ENCODE measurements around the gene TPD52L2. TPM values are rescaled to one million over a fixed set of nuclear protein-coding genes. Genes with fewer than 3 reads are reported as not detected.

TPD52L2 gene
- polyA plus RNA-seq, 1 donor = 63.6 TPM

GRCh38 chr20:63828124-63828523, 36.9 kb upstream of the TPD52L2 start:
- WGBS (ENCODE audit: insufficient coverage, low lambda C conversion rate) = no CpG with 5 or more reads among the region's 8 CpGs
- Histone ChIP-seq H3K9me3 (ENCODE audit: control insufficient read depth, low read depth, low read length) (no peaks in the 10 kb centered on the region), H3K36me3 (ENCODE audit: control insufficient read depth, insufficient read depth, low read length) (no peaks in the 10 kb centered on the region), H3K27ac (ENCODE audit: low read length) (no peak overlapping the region), H3K27me3 (ENCODE audit: control insufficient read depth, insufficient read depth, low read length) (peaks cover 53% of the 10 kb centered on the region), H3K4me3 (ENCODE audit: low read length) (no peak overlapping the region), H3K4me1 (ENCODE audit: control insufficient read depth, insufficient read depth, low read length) (peaks cover 13% of the 10 kb centered on the region)
- DNase-seq = no peak

GRCh38 chr20:63828545-63828944, 36.5 kb upstream of the TPD52L2 start:
- WGBS (ENCODE audit: insufficient coverage, low lambda C conversion rate) = no CpG with 5 or more reads among the region's 14 CpGs
- Histone ChIP-seq H3K36me3 (ENCODE audit: control insufficient read depth, insufficient read depth, low read length) (no peaks in the 10 kb centered on the region), H3K27ac (ENCODE audit: low read length) (no peak overlapping the region), H3K27me3 (ENCODE audit: control insufficient read depth, insufficient read depth, low read length) (peaks cover 56% of the 10 kb centered on the region), H3K4me3 (ENCODE audit: low read length) (no peak overlapping the region), H3K4me1 (ENCODE audit: control insufficient read depth, insufficient read depth, low read length) (peaks cover 13% of the 10 kb centered on the region), H3K9me3 (ENCODE audit: control insufficient read depth, low read depth, low read length) (no peaks in the 10 kb centered on the region)
- DNase-seq = no peak

GRCh38 chr20:63828951-63829350, 36.1 kb upstream of the TPD52L2 start:
- Histone ChIP-seq H3K9me3 (ENCODE audit: control insufficient read depth, low read depth, low read length) (no peaks in the 10 kb centered on the region), H3K4me1 (ENCODE audit: control insufficient read depth, insufficient read depth, low read length) (peaks cover 16% of the 10 kb centered on the region), H3K4me3 (ENCODE audit: low read length) (no peak overlapping the region), H3K27ac (ENCODE audit: low read length) (no peak overlapping the region), H3K27me3 (ENCODE audit: control insufficient read depth, insufficient read depth, low read length) (peaks cover 59% of the 10 kb centered on the region), H3K36me3 (ENCODE audit: control insufficient read depth, insufficient read depth, low read length) (no peaks in the 10 kb centered on the region)
- DNase-seq = no peak
- no CpG with 5 or more reads among the region's 10 CpGs for WGBS (ENCODE audit: insufficient coverage, low lambda C conversion rate)

- H3K9me3 ChIP-seq (ENCODE audit: control insufficient read depth, low read depth, low read length) = no peaks in the 10 kb centered on the region
- H3K36me3 ChIP-seq (ENCODE audit: control insufficient read depth, insufficient read depth, low read length) = no peaks in the 10 kb centered on the region
- 20% methylated on average over 1 of the region's 10 CpGs for WGBS (ENCODE audit: insufficient coverage, low lambda C conversion rate)
- no peak for DNase-seq
- no peak overlapping the region for H3K27ac ChIP-seq (ENCODE audit: low read length)
- H3K27me3 ChIP-seq (ENCODE audit: control insufficient read depth, insufficient read depth, low read length) = peaks cover 64% of the 10 kb centered on the region
- H3K4me1 ChIP-seq (ENCODE audit: control insufficient read depth, insufficient read depth, low read length) = peaks cover 22% of the 10 kb centered on the region
- peak overlapping the region; percentile 43 for H3K4me3 ChIP-seq (ENCODE audit: low read length)
Measured at GRCh38 chr20:63829603-63829944, 35.5 kb upstream of the TPD52L2 start.

- H3K27me3 ChIP-seq (ENCODE audit: control insufficient read depth, insufficient read depth, low read length) = peaks cover 65% of the 10 kb centered on the region
- H3K27ac ChIP-seq (ENCODE audit: low read length) = peak overlapping the region; percentile 40
- no CpG with 5 or more reads among the region's 99 CpGs for WGBS (ENCODE audit: insufficient coverage, low lambda C conversion rate)
- H3K9me3 ChIP-seq (ENCODE audit: control insufficient read depth, low read depth, low read length) = peaks cover 2% of the 10 kb centered on the region
- peak overlapping the region; percentile 43 for H3K4me3 ChIP-seq (ENCODE audit: low read length)
- H3K36me3 ChIP-seq (ENCODE audit: control insufficient read depth, insufficient read depth, low read length) = no peaks in the 10 kb centered on the region
- peaks cover 23% of the 10 kb centered on the region for H3K4me1 ChIP-seq (ENCODE audit: control insufficient read depth, insufficient read depth, low read length)
- DNase-seq = no peak
Measured at GRCh38 chr20:63829945-63830835, 34.9 kb upstream of the TPD52L2 start.

DNA sequence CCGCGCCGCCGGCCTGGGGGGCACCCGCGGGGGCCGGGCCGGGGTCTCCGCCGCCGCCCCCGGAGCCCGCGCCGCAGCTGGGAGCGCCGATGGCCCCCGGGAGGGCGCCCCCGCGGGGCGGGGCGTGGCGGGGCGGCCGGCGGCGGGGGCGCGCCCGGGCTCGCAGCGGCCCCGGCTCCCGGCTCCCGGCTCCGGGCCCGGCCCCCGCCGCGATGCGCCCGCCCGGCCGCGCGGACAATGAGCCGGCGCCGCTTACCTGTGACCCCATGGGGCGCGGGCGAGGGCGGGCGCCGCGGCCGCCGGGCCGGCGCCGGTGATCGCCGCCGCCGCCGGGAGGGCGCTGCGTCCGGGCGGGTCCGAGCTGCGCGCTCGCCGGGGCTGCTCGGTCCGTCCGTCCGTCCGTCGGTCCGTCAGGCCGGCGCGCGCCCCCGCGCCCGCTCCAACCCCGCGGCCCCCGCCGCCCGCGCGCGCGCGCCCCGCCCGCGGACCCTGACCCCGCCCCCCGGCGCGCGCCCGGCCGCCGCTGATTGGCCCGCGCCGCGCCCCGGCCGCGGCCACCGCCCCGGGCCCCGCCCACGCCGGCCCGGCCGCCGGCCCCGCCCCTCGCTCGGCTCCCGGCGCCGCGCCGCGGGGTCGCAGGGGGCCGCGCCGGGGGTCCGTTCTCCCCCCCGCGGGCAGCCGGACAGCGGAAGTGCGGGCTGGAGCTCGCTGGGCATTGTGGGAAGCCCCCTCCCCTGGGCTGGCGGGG, 34.1 kb upstream of the TPD52L2 start, which contains the start of gene ZBTB46:
ZBTB46 (minus strand) TSS at position 424 of the 748 bp plus-strand sequence. CDS start 40,507 bp downstream, outside the sequence.
- peaks cover 23% of the 10 kb centered on the region for H3K4me1 ChIP-seq (ENCODE audit: control insufficient read depth, insufficient read depth, low read length)
- H3K4me3 ChIP-seq (ENCODE audit: low read length) = peak within 1 kb of the TSS; percentile 43
- peak within 1 kb of the TSS; percentile 40 for H3K27ac ChIP-seq (ENCODE audit: low read length)
- H3K9me3 ChIP-seq (ENCODE audit: control insufficient read depth, low read depth, low read length) = peaks cover 4% of the 10 kb centered on the region
- peak in 1 of 2 donors; percentile 43 for DNase-seq
- WGBS (ENCODE audit: insufficient coverage, low lambda C conversion rate) = no CpG with 5 or more reads among the region's 147 CpGs
- peaks cover 61% of the 10 kb centered on the region for H3K27me3 ChIP-seq (ENCODE audit: control insufficient read depth, insufficient read depth, low read length)
- H3K36me3 ChIP-seq (ENCODE audit: control insufficient read depth, insufficient read depth, low read length) = no peaks in the 10 kb centered on the region

- Histone ChIP-seq H3K27ac (ENCODE audit: low read length) (no peak overlapping the region), H3K4me3 (ENCODE audit: low read length) (no peak overlapping the region), H3K9me3 (ENCODE audit: control insufficient read depth, low read depth, low read length) (peaks cover 4% of the 10 kb centered on the region), H3K27me3 (ENCODE audit: control insufficient read depth, insufficient read depth, low read length) (peaks cover 57% of the 10 kb centered on the region), H3K36me3 (ENCODE audit: control insufficient read depth, insufficient read depth, low read length) (no peaks in the 10 kb centered on the region), H3K4me1 (ENCODE audit: control insufficient read depth, insufficient read depth, low read length) (peaks cover 23% of the 10 kb centered on the region)
- no CpG with 5 or more reads among the region's 55 CpGs for WGBS (ENCODE audit: insufficient coverage, low lambda C conversion rate)
- peak in 1 of 2 donors; percentile 41 for DNase-seq
Measured at GRCh38 chr20:63831646-63831992, 33.5 kb upstream of the TPD52L2 start.

DNA sequence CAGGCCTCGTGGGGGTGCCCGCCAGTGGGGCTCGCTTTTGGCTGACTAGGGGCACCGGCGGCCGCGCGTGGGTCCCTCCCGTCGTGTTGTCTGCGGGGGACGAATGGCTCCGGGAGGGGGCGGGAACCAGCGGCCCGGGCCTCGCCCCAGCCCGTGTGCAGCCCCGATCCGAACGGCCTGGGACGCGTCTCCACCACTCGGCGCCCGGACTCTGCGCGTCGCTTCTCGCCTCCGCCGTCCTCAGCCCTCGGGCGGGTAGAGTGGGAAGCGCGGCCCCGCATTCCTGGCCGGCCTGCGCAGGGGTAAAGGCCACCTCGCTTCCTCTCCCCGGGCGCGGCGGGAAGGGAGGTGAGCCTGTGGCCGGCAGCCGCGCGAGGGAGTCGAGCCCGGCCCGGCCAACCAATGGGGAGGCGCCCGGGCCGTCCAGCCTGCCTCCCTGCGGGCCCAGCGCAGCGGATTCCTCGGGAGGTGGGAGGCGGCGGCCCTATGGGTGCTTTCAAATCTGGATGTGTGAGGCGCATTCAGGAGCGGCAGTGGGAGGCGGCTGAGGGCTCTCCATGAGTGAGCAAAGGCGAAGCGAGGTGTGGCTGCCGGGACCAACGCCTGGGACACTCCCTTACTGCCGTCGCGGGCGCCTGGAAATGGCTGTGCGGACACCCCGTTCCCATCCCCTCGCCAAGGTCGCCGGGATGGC, 32.9 kb upstream of the TPD52L2 start:
- WGBS (ENCODE audit: insufficient coverage, low lambda C conversion rate) = no CpG with 5 or more reads among the region's 76 CpGs
- no peak overlapping the region for H3K27ac ChIP-seq (ENCODE audit: low read length)
- peaks cover 23% of the 10 kb centered on the region for H3K4me1 ChIP-seq (ENCODE audit: control insufficient read depth, insufficient read depth, low read length)
- peaks cover 4% of the 10 kb centered on the region for H3K9me3 ChIP-seq (ENCODE audit: control insufficient read depth, low read depth, low read length)
- no peaks in the 10 kb centered on the region for H3K36me3 ChIP-seq (ENCODE audit: control insufficient read depth, insufficient read depth, low read length)
- peak overlapping the region; percentile 10 for H3K4me3 ChIP-seq (ENCODE audit: low read length)
- H3K27me3 ChIP-seq (ENCODE audit: control insufficient read depth, insufficient read depth, low read length) = peaks cover 54% of the 10 kb centered on the region
- DNase-seq = peak in 1 of 2 donors; percentile 57

- Histone ChIP-seq H3K9me3 (ENCODE audit: control insufficient read depth, low read depth, low read length) (peaks cover 4% of the 10 kb centered on the region), H3K36me3 (ENCODE audit: control insufficient read depth, insufficient read depth, low read length) (no peaks in the 10 kb centered on the region), H3K27ac (ENCODE audit: low read length) (no peak overlapping the region), H3K4me3 (ENCODE audit: low read length) (no peak overlapping the region), H3K27me3 (ENCODE audit: control insufficient read depth, insufficient read depth, low read length) (peaks cover 43% of the 10 kb centered on the region), H3K4me1 (ENCODE audit: control insufficient read depth, insufficient read depth, low read length) (peaks cover 23% of the 10 kb centered on the region)
- WGBS (ENCODE audit: insufficient coverage, low lambda C conversion rate) = 37% methylated on average over 3 of the region's 20 CpGs
- DNase-seq = no peak
Measured at GRCh38 chr20:63833776-63834490, 31.1 kb upstream of the TPD52L2 start.

DNA sequence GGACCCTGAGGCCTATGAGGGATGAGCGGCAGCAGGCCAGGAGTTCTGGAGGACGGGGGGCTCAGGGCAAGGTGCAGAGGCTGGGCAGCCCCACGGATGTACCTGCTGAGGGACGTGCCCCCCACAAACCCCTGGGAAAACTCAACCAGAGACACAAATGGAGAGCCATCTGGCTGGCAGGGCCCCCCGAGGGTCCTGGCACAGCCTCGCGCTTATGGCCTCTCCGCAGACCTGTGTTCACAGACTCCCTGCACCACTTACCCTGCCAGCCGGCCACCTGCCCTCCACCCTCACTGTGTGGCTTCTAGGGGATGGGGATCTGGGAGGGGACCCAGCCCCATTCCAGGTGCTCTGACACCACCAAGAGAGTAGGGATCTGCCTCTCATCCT, 30.6 kb upstream of the TPD52L2 start:
- Histone ChIP-seq H3K4me3 (ENCODE audit: low read length) (no peak overlapping the region), H3K36me3 (ENCODE audit: control insufficient read depth, insufficient read depth, low read length) (no peaks in the 10 kb centered on the region), H3K4me1 (ENCODE audit: control insufficient read depth, insufficient read depth, low read length) (peaks cover 23% of the 10 kb centered on the region), H3K27ac (ENCODE audit: low read length) (no peak overlapping the region), H3K27me3 (ENCODE audit: control insufficient read depth, insufficient read depth, low read length) (peaks cover 38% of the 10 kb centered on the region), H3K9me3 (ENCODE audit: control insufficient read depth, low read depth, low read length) (peaks cover 4% of the 10 kb centered on the region)
- no CpG with 5 or more reads among the region's 9 CpGs for WGBS (ENCODE audit: insufficient coverage, low lambda C conversion rate)
- DNase-seq = no peak

Measured in large intestine (tissue), 3 donors.